Colonic mucosa (tissue), 4 donors: ENCODE results near the gene FASTK. TPM values are rescaled to one million over a fixed set of nuclear protein-coding genes. Genes with fewer than 3 reads are reported as not detected.
"Not testable (repeated sequence)": the region's sequence is repeated elsewhere in the genome, so short reads cannot be mapped to it uniquely, and the experiment has no call there.

Experiments
- DNase-seq: peaks from one replicate; pipeline ENCODE4 v3.0.0-alpha.2; 2020
- H3K27ac ChIP-seq: fragments of 200-600 bp; one replicate; pipeline ENCODE4 v1.8.0; 2021
- H3K27me3 ChIP-seq: fragments of 200-600 bp; one replicate; pipeline ENCODE4 v1.8.0; 2021
- H3K36me3 ChIP-seq: fragments of 200-600 bp; one replicate; pipeline ENCODE4 v1.8.0; 2021
- H3K4me1 ChIP-seq: fragments of 200-600 bp; one replicate; pipeline ENCODE4 v1.8.0; 2021; ENCODE audit warnings: mild to moderate bottlenecking
- H3K4me3 ChIP-seq: fragments of 200-600 bp; one replicate; pipeline ENCODE4 v1.8.0; 2021
- H3K9ac ChIP-seq, 2 donors: one replicate each; pipeline ENCODE4 v1.7.0; 2013; ENCODE audit warnings: control low read depth in 2 of 2, low read depth in 2 of 2, low read length in 2 of 2
- H3K9me3 ChIP-seq: fragments of 200-600 bp; one replicate; pipeline ENCODE4 v1.8.0; 2021
- intact Hi-C: fragments of 100-400 bp; cut with DNase I; formaldehyde crosslinking; loops from one replicate; pipeline ENCODE4 v1.14.1; 2022
- total RNA-seq, 2 donors: library from RNA; stranded (reverse); fragmentation: NEBNext Ultra II Directional in 1 of 2; extraction: Animal tissue kit (Norgen Biotek cat#: 25700) in 1 of 2; gene quantifications; one replicate each; pipeline ENCODE4 v1.2.1, GENCODE V29; 2021
- TF ChIP-seq, protein P1 (sequence below): fragments of 200-600 bp; IDR thresholded peaks from one replicate; pipeline ENCODE4 v1.8.0; 2022; ENCODE audit warnings: antibody characterized with exemption, mild to moderate bottlenecking
- donor health status: healthy.
- donor health status: DM: no; HTN: no; CAD: no.
- donor health status: DM: no; HTN: no; CAD: no.

FASTK gene
- total RNA-seq, 2 donors from 2014 or later: 67.0 to 149 TPM

- no peak for DNase-seq
- Histone ChIP-seq H3K27ac (no peak overlapping the region), H3K27me3 (no peaks in the 10 kb centered on the region), H3K4me1 (no peaks in the 10 kb centered on the region), H3K36me3 (no peaks in the 10 kb centered on the region), H3K4me3 (no peak overlapping the region), H3K9me3 (no peaks in the 10 kb centered on the region), H3K9ac (no peak overlapping the region)
- TF ChIP-seq, protein P1, sequence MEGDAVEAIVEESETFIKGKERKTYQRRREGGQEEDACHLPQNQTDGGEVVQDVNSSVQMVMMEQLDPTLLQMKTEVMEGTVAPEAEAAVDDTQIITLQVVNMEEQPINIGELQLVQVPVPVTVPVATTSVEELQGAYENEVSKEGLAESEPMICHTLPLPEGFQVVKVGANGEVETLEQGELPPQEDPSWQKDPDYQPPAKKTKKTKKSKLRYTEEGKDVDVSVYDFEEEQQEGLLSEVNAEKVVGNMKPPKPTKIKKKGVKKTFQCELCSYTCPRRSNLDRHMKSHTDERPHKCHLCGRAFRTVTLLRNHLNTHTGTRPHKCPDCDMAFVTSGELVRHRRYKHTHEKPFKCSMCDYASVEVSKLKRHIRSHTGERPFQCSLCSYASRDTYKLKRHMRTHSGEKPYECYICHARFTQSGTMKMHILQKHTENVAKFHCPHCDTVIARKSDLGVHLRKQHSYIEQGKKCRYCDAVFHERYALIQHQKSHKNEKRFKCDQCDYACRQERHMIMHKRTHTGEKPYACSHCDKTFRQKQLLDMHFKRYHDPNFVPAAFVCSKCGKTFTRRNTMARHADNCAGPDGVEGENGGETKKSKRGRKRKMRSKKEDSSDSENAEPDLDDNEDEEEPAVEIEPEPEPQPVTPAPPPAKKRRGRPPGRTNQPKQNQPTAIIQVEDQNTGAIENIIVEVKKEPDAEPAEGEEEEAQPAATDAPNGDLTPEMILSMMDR: no peak
- intact Hi-C loops: no loop called here
Observed at GRCh38 chr7:151043959-151044358, 36.6 kb downstream of the FASTK start.

DNA sequence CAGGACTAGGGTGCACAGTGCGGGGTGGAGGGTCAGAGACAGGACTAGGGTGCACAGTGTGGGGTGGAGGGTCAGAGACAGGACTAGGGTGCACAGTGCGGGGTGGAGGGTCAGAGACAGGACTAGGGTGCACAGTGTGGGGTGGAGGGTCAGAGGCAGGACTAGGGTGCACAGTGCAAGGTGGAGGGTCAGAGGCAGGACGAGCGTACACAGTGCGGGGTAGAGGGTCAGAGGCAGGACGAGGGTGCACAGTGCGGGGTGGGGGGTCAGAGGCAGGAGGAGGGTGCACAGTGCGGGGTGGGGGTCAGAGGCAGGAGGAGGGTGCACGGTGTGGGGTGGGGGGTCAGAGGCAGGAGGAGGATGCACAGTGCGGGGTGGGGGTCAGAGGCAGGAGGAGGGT is 37.2 kb downstream of the FASTK start:
- H3K27ac ChIP-seq, DNase-seq, H3K9me3 ChIP-seq, H3K9ac ChIP-seq, intact Hi-C loops, H3K4me1 ChIP-seq, H3K36me3 ChIP-seq, H3K27me3 ChIP-seq, H3K4me3 ChIP-seq: not testable (repeated sequence)

GRCh38 chr7:151040616-151041375 is 39.8 kb downstream of the FASTK start:
- intact Hi-C loops: no loop called here
- H3K4me1 ChIP-seq: no peaks in the 10 kb centered on the region
- no peak overlapping the region for H3K4me3 ChIP-seq
- H3K27me3 ChIP-seq: no peaks in the 10 kb centered on the region
- H3K27ac ChIP-seq: no peak overlapping the region
- no peaks in the 10 kb centered on the region for H3K36me3 ChIP-seq
- no peak overlapping the region for H3K9ac ChIP-seq
- no peaks in the 10 kb centered on the region for H3K9me3 ChIP-seq
- TF ChIP-seq, protein P1: no peak
- no peak for DNase-seq

DNA sequence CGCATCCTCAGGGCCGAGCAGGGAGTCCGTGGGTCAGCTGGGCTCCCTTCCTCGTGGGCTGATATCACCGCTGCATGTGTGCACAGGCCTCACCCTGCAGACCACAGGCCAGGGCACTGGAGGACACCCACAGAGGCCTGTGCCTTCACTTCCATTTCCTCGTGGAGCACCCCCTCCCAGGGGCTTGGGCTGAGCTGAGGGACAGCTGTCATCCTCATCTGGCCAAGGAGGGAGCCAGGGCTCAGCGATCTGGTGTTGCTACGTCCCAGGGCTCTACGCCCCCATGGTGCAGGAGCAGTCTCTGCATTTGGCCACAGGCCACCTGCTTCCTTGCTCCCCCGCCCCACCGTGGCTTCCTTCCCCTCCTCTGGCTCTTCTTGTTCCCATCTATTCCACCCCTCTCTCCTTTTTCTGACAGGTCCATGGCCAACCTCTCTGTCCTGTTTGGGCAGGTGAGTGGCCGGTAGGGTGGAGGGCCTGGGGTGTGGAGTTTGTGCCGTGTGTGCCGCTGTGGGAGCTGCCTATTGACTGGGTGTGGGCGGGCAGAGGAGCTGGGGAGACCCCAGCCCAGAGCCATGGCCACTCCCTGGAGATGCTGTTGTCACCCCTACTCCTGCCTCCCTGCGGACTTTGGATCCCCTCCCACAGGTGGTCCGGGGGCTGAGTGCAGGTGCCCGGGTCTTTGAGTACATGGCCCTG is 40.6 kb downstream of the FASTK start:
- DNase-seq: no peak
- Histone ChIP-seq H3K9ac (no peak overlapping the region), H3K27me3 (no peaks in the 10 kb centered on the region), H3K4me1 (no peaks in the 10 kb centered on the region), H3K27ac (no peak overlapping the region), H3K4me3 (no peak overlapping the region), H3K36me3 (no peaks in the 10 kb centered on the region), H3K9me3 (no peaks in the 10 kb centered on the region)
- intact Hi-C loops: no loop called here
- TF ChIP-seq, protein P1: no peak

DNA sequence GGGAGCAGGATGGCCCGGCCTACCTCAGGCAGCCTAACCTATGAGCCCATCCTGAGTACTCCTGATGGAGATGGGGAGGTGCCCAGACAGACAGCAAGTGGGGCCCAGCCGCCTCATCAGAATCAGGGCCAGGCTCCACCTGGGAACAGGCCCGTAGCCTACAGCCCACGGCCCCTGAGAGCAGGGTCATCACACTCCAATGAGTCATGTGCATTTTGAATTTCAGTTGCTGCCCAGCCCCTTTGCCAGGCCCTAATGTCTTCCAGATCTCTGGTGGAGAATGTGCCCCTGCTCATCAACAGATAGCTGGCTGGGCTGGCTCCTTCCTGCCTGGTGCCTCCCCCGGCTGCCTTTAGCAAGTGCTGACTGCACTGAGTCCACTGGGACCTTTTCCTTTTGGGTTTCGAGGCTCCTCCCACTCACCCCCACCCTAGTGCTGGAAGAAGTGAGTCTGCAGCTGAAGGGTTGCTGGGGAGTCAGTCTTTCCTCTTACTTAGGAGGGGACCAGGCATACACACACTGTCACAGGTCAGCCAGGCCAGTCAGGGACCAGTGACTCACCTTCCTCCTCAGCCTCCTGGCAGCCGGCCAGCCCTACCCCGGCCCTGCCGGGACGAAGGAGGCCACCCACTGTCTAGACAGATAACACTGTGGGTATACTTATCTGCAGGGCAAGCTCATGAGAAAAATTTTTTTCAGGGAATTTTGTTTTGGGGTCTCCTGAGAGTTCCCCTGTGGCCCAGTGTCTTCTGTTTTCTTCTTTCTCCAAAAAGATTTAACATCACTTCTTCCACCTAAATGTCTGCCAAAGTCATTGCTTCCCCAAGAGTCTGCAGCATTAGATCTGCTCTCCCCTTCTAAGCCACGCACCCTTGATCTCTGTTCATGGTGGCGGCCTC is 41.4 kb downstream of the FASTK start:
- H3K9ac ChIP-seq: no peak overlapping the region
- no peaks in the 10 kb centered on the region for H3K9me3 ChIP-seq
- H3K36me3 ChIP-seq: no peaks in the 10 kb centered on the region
- no peak overlapping the region for H3K4me3 ChIP-seq
- no peaks in the 10 kb centered on the region for H3K27me3 ChIP-seq
- DNase-seq: peak; percentile 65
- intact Hi-C loops: no loop called here
- TF ChIP-seq, protein P1: no peak
- H3K27ac ChIP-seq: no peak overlapping the region
- no peaks in the 10 kb centered on the region for H3K4me1 ChIP-seq
